Dedifferentiated amniotic fluid mesenchymal stem cell (primary cell): ENCODE data around the gene CCDC63.
"Not testable (repeated sequence)": the region's sequence is repeated elsewhere in the genome, so short reads cannot be mapped to it uniquely, and the experiment has no call there.

Experiments used
- DNase-seq: peaks from one replicate; pipeline ENCODE4 v3.0.0-alpha.2; 2016; ENCODE audit errors: extremely low spot score

The CCDC63 gene

DNA sequence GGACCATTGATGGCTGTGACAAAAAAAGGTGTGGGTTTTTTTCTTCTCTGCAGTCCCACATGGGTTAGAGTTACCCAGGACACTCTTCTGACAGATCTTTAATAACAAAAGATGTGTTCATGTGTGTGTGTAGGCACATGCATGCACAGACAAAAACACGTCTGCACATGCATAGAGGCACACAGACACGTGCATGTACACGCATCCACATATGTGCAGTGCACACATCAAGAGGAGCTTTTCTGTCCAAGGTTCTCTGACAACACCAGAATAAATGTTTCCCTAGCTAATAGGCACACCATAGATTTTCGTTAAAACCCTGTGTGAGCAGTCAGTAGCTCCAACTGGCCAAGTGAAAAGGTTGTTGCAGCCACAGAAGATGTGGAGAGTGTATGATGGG lies 76.4 kb downstream of the CCDC63 start:
- DNase-seq = no peak

DNA sequence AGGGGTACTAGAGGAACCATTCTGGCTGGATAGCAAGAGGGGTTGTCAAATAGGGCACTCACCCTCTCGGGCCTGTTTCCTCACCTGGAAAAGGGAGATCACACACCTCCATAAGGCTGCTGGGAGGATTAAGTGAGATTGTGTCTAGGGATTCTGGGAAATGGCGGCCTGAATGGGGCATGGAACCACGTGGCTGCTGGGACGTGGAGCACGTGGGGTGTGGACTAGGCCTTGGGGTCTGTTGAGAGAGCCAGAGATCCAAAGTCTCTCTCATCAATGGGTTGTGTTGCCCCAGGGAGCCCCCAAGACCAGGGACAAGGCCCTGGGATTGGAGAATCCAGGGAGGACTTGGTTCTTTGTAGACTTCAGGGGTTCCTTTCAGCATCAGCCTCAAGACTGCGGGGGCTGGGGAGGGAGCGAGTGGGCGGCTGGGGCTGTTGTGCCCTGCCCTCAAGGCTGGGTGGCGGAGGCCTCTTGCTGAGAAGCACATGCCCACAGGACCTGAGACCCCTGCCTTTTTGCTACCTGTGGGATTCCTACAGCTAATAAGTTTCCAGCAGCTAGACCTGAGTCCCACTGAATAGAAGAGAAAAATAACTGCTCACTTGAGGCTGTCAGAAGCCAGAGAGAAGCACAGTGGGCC lies 77.0 kb downstream of the CCDC63 start:
- no peak for DNase-seq

DNA sequence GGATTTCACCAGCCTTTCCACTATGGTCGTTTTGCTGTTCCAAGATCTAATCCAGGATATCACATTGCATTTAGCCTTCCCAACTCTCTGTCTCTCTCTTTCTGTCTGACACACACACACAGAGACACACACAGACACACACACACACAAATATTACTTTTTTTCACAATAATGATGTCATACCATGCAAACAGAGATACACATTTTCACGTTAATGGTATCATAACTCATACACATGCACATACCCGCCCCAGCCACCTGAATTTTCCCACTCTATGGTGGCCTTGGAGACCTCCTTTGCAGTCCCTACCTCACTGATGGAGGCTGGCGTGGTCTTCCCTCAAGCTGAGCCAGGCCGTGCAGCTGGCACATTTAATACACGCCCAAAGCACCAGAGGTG lies 80.8 kb downstream of the CCDC63 start:
- DNase-seq = no peak

DNA sequence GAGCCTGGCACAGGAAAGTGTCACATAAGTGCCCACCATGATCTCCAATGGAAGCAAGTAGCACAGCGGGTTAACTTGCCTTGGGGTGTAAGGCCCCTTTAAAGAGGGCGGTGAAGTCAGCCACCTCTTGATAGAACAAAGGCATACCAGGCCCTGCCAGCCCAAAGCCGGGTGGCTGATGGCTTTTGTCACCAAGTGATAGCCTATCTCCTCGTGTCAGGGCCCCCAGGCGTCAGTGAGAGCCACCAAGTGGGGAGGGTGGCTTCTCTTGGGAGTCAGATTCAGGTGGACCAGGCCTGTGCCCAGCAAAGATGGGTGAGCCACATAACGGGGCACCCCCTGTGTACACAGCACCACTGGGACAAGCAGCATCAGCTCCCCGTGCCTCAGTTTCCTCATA lies 81.9 kb downstream of the CCDC63 start:
- no peak for DNase-seq

DNA sequence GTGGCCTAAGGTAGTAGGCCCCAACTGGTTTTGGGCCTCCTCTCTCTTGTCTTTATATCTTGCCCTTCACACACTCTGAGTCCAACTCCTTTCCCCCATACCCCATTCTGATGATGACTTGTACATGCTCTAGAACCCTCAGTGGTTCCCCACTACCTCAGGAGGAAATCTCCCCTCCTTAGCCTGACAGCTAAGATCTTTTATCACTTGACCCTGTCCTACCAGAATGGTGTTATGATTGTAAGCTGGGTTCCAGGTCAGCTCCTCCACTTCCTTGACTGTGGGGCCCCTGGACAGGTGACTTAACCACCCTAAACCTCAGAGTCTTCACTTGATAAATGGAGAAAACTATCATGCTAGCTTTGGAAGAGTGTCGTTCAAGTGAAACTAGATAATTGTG lies 83.0 kb downstream of the CCDC63 start:
- no peak for DNase-seq

DNA sequence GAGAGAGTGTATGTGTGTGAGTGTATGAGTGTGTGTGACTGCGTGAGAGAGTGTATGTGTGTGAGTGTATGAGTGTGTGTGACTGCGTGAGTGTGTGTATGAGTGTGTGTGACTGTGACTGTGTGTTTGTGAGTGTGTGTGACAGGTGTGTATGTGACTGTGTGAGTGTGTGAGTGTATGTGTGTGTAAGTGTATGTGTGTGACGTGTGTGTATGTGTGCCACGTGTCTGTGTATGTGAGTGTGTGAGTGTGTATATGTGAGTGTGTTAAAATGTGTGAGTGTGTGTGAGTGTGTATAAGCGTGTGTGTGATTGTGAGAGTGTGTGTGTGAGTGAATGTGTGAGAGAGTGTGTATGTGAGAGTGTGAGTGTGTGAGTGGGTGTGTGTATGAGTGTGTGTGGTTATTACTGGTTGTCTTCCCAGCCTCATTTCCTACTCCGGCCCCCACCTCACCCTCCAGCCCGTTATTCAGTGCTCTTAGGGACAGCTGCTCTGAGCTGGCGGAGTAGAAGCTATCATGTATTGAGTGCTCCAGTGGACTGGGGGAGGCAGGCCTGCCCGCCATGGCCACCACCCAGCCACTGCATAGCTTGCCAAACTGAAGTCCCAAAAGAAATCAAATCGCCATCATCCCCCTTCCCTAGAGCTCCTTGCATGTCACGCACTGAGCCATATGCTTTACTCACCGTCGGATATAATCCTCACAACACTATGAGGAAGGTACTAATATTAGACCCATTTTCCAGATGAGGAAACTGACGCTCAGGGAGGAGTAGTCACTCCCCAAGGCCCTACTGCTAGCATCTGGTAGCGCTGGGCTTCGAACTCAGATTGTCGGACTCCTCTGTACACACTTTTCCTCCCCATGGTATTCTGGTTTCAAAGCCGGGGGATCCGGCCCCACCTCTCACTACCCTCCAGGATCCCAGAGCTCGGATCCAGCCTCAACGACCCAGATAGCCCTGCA lies 83.8 kb downstream of the CCDC63 start:
- DNase-seq = no peak

DNA sequence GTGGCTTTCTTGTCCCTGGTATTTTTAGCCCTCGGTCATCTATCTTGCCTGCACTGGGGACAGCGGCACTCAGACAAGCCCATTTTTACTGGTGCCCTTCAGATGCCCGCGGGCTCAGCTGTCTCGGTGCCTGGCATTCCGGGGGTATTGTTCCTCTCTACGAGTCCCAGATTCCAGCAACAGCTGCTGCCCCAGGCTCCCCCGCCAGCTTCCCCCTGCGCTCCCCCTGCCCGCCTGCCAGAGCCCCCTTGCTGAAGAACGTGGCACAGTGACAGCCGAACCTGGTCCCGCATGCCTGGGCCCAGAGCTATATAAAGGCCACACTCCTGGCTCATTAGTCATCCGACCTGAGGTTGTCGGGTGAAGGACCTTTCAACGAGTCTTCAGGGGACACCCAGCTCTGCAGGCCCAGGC lies 84.5 kb downstream of the CCDC63 start:
- DNase-seq = no peak

DNA sequence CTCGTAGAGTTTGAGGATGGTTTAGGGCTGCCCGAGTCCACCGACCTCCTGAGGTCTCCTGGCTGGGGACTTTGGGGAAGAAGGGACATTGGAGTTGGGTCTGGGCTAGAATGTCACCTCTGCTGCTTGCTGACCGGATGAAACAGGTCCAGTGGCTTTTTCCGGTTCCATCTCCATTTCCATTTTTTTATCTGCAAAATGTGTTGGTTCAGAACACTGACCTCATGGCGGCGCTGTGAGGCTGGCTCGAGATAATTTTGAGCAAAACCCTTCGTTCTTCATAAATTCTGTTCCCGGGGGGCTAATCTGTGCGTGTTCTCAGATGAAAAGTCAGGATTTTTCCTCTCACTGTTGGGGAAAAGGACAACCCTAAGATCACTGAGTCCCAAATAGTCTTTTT lies 85.3 kb downstream of the CCDC63 start:
- no peak for DNase-seq

DNA sequence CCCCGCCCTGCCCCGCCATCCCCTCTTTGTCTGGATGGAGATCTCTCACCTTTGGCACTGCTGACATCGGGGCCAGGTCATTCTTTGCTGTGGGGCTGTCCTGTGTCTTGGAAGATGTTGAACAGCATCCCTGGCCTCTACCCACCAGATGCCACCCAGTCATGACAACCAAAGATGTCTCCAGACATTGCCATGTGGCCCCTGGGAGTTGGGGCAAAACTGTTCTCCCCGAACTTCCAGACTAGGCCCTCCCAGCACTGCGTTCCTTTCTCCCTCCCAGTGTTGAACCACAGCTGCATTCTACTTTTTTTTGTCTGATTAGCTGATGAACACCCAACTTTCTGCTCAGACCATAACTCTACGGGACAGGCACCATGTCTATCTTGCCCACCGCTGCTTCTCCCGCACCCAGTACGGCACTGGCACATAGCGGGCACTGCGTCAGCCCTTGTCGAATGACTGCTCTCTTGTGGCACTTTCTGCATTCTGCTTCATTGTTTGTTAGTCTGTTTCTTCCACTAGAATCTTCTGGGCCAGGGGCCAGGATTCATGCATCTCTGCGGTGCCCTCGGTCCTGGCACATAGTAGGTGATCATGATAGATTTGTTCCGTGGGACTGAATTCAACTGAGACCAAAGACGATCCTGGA lies 86.7 kb downstream of the CCDC63 start:
- DNase-seq = no peak

DNA sequence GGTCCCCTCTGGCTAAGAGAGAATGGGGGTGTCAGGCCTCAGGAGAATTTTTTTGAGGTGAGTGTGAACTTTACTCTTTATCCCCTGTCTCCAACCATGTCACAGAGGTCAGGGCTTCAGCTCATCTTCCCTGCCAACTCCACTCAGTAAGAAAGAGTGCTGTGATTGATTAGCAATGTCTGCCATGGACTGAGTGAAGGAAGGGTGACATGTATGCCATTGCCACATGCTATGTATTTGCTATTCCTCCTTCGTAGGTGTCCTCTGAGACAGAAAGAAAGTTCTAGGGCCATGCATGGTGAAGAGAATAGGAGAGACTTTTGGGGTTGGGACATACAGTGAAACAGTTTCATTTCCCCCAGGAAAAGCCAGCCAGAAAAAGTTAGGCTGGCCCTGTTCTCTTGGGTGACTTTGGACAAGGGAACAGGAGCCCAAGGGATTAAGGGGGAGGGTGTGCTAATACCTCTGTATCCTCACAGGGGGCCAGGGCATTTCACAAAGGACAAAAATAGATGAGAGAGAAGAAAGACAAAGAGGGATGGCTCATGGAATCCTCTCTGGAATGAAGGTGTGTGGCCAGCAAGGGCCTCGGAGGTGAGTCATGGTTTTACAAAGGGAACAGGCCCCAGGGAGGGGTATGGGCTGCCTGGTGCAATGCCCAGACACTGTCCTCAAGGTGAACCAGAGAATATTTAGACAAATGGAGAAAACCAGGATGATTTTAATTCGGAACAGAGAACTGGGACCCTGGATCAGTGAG lies 87.5 kb downstream of the CCDC63 start:
- DNase-seq = no peak

DNA sequence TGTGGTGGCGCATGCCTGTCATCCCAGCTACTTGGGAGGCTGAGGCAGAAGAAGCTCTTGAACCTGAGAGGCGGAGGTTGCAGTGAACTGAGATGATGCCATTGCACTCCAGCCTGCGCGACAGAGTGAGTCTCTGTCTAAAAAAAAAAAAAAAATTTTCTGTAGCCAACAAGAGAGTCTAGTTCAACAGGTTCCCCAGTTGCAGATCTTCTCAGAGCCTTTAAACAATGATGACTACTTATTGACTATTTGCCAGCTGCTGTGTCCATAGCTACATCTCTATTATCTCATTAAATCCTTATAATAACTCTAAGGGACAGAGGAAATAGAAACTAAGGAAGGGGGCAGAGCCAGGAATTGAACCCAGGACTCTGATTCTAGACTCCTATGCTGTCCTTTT lies 88.8 kb downstream of the CCDC63 start:
- no peak for DNase-seq

DNA sequence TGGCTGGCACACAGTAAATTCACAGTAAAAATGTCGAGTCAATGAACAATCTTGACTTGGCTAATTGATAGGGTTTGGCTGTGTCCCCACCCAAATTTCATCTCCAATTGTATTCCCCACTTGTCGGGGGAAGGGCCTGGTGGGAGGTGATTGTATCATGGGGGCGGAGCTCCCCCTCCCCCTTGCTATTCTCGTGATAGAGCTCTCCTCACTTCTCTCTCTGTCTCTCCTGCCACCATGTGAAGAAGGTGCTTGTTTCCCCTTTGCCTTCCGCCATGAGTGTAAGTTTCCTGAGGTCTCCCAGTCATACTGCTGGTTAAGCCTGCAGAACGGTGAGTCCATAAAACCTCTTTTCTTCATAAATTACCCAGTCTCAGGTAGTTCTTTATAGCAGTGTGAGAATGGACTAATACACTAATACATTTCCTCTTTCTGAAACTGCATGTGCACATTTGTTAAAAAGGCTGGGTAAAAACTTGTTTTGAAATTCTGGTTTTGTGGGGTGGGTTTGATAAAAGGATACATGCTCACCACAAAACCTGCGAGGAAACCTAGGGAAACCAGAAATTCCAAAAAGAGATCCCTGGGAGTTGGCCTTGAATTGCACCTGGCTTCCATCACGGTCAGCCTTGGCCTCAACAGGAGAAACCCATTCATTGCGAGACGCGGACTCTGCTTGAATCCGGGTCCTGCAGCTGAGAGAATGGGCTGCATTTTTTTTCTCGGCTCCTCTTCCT lies 89.7 kb downstream of the CCDC63 start:
- no peak for DNase-seq

DNA sequence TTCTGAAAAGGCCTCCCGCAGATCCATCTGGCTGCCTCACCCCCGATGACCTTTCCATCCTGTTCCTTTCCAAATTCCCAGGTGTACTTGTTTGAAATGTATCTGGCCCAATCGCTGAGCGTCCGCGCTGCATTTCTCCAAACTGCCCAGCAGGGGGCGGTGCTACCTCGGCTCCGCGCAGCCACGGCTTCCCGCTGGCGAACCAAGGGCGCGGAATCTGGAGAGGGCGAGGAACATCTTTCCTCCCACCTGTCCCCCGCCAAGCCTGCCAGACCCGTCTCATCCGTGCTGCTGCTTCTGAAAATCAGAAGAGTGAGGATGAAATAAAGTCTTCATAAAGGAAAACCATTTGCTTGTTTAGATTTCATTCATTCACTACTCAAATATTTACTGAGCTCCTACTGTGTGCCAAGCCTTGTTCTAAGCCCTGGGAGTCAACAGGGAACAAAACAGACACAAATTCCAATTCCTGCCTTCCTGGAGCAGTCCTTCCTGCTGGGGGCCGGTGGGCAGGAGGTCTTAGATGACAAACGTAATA lies 90.4 kb downstream of the CCDC63 start:
- no peak for DNase-seq

DNA sequence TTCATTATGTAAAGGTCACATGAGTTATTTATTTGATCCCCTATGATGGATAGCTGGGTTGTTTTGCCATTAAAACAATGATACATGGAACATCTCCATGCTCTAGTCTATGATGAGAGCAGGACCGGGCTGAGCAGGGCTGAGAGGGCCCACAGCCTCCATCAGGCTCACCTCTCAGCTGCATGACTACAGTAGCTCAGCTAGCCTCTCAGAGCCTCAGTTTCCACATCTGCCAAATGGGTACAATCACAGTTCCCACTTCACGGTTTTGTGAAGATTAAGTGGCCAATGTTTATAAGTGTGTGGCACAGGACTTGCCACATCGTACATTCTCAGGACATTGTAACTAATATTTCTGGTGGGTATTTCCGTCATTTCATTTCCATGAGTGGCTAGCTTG lies 93.5 kb downstream of the CCDC63 start:
- no peak for DNase-seq

DNA sequence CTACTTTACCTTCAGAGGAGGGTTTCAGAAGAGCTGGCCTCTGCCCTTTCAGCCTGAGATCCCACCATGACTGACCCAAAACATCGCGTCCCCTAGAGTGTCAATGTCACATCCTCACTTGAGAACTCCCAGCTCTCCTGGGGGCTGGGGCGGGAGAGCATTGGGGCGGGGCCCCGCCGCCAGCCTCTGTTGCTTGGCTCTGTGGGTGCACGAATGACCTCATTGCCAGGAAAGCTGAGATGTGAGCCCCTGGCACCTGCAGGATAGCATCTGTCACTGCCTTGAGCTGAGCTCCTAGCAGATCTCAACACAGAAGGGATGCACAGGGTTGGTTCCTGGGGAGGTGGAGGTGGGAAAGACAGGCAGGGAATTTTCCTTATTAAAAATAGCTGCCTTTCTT lies 94.1 kb downstream of the CCDC63 start:
- DNase-seq = no peak

DNA sequence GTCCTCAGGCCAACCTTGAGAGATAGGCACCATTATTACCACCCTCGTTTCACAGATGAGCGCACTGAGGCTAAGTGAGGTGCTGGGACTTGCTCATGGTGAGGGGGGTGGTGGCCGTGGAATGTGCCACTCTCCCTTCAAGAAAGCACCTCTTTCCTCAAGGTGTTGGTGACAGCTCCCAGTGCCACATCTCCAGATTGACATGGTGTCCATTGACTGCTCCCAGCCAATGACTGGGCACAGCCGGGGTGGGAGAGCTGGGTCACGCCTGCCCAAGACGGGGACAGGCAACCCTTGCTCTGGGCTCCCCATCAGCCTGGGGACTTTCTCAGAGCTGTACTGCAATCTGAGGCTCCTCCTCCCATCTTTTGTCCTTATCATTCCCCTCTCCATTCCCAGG lies 94.6 kb downstream of the CCDC63 start:
- no peak for DNase-seq

DNA sequence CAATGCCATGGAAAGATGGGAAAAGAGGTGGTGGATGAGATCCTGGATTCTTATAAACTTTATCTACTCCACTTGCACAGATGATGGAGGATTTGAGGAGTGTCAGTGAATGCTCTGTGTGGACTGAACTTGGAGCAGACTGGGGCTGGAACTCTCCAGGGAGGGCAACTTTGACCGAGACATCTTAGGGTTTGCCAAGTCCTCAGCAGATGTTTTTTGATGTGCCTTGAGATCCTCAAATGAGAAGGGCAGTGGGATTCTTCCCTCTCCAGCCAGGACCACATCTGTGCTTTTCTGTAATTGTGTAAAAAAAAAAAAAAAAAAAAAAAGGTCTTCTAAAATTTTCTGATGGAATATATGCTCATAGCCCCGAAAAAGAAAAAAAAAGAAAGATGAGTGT lies 96.6 kb downstream of the CCDC63 start:
- DNase-seq = no peak

DNA sequence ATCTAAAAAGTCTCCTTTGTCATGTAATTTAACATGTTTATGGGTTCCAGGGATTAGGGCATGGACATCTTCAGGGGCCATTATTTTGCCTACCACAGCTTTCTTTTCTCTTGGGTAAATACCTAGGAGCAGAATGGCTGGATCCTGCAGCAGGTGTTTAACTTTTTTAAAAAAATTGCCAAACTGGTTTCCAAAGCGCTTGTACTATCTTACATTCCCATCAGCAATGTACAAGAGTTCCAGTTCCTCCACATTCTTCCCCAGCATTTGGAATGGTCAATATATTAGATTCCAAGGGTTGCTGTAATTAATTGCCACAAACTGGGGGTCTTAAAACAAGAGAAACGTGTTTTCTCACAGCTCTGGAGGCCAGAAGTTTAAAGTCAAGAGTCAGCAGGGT lies 101.3 kb downstream of the CCDC63 start:
- DNase-seq = no peak

DNA sequence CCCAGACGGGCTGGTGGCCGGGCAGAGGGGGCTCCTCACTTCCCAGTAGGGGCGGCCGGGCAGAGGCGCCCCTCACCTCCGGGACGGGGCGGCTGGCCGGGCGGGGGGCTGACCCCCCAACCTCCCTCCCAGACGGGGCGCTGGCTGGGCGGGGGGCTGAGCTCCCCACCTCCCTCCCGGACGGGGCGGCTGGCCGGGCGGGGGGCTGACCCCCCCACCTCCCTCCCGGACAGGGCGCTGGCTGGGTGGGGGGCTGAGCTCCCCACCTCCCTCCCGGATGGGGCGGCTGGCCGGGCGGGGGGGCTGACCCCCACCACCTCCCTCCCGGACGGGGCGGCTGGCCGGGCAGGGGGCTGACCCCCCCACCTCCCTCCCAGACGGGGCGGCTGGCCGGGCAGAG lies 103.7 kb downstream of the CCDC63 start:
- DNase-seq = not testable (repeated sequence)

DNA sequence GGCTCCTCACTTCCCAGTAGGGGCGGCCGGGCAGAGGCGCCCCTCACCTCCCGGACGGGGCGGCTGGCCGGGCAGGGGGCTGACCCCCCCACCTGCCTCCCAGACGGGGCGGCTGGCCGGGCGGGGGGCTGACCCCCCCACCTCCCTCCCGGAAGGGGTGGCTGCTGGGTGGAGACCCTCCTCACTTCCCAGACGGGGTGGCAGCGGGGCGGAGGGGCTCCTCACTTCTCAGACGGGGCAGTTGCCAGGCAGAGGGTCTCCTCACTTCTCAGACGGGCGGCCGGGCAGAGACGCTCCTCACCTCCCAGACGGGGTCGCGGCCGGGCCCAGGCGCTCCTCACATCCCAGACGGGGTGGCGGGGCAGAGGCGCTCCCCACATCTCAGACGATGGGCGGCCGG lies 104.1 kb downstream of the CCDC63 start:
- not testable (repeated sequence) for DNase-seq
